Effector memory CD4-positive, alpha-beta T cell (primary cell): ENCODE results near the gene TRIM16.
"Not testable (repeated sequence)": the region's sequence is repeated elsewhere in the genome, so short reads cannot be mapped to it uniquely, and the experiment has no call there.

Experiments used
- DNase-seq, 3 donors: peaks; one replicate each; pipeline ENCODE4 v3.0.0-alpha.2; 2020
- H3K27ac ChIP-seq: 2 replicates; pipeline ENCODE4 v1.7.0; 2013; ENCODE audit warnings: mild to moderate bottlenecking, low read length, moderate library complexity; ENCODE audit not compliant: insufficient read depth, poor library complexity, severe bottlenecking
- H3K27me3 ChIP-seq: replicated peaks from 2 replicates; pipeline ENCODE4 v1.7.0; 2013; ENCODE audit warnings: mild to moderate bottlenecking, low read length; ENCODE audit not compliant: insufficient read depth, control insufficient read depth, poor library complexity, severe bottlenecking
- H3K36me3 ChIP-seq: 2 replicates; pipeline ENCODE4 v1.7.0; 2013; ENCODE audit warnings: mild to moderate bottlenecking, low read length, moderate library complexity; ENCODE audit not compliant: control insufficient read depth, insufficient read depth
- H3K4me1 ChIP-seq: 2 replicates; pipeline ENCODE4 v1.7.0; 2013; ENCODE audit warnings: low read length, mild to moderate bottlenecking; ENCODE audit not compliant: control insufficient read depth, insufficient read depth, poor library complexity, severe bottlenecking
- H3K4me3 ChIP-seq: 2 replicates; pipeline ENCODE4 v1.7.0; 2013; ENCODE audit warnings: low read length, low read depth, mild to moderate bottlenecking; ENCODE audit not compliant: insufficient read depth, poor library complexity, severe bottlenecking
- H3K9me3 ChIP-seq: 2 replicates; pipeline ENCODE4 v1.7.0; 2013; ENCODE audit warnings: mild to moderate bottlenecking, low read length, moderate library complexity; ENCODE audit not compliant: control insufficient read depth

TRIM16 gene

GRCh38 chr17:15699413-15699924, 15.4 kb upstream of the TRIM16 start, which contains the start of gene ZNF286A:
ZNF286A (plus strand) TSS chr17:15699752; CDS start chr17:15700330, 578 bp downstream.
- H3K4me1 ChIP-seq, H3K27me3 ChIP-seq, H3K36me3 ChIP-seq, H3K9me3 ChIP-seq: not testable (repeated sequence)
- Histone ChIP-seq H3K4me3 (peak within 1 kb of the TSS; percentile 53), H3K27ac (peak within 1 kb of the TSS; percentile 70)
- DNase-seq, result peak; percentile 89 to 95 (median 90)

GRCh38 chr17:15698967-15699366, 14.9 kb upstream of the TRIM16 start:
- H3K4me1 ChIP-seq, H3K27me3 ChIP-seq, H3K9me3 ChIP-seq, H3K36me3 ChIP-seq, DNase-seq: not testable (repeated sequence)
- H3K27ac ChIP-seq, result peak overlapping the region; percentile 70
- H3K4me3 ChIP-seq, result peak overlapping the region; percentile 53

GRCh38 chr17:15687494-15687893, 3.4 kb upstream of the TRIM16 start:
- H3K4me3 ChIP-seq, H3K27ac ChIP-seq, H3K36me3 ChIP-seq, H3K4me1 ChIP-seq, DNase-seq, H3K27me3 ChIP-seq, H3K9me3 ChIP-seq: not testable (repeated sequence)

- H3K27me3 ChIP-seq, H3K9me3 ChIP-seq, H3K36me3 ChIP-seq, H3K4me3 ChIP-seq, DNase-seq, H3K4me1 ChIP-seq, H3K27ac ChIP-seq: not testable (repeated sequence)
Observed at GRCh38 chr17:15683135-15683534, 976 bp downstream of the TRIM16 start.

- H3K4me3 ChIP-seq, H3K27ac ChIP-seq: not testable (repeated sequence)
Observed at GRCh38 chr17:15675991-15676390, 8.1 kb downstream of the TRIM16 start.

GRCh38 chr17:15674640-15675039, 9.5 kb downstream of the TRIM16 start:
- H3K9me3 ChIP-seq, H3K4me3 ChIP-seq, H3K4me1 ChIP-seq, H3K36me3 ChIP-seq, DNase-seq, H3K27ac ChIP-seq, H3K27me3 ChIP-seq: not testable (repeated sequence)

More at GRCh38 chr17:15675991-15676390, 8.1 kb downstream of the TRIM16 start:
- not testable (repeated sequence) for H3K9me3 ChIP-seq, H3K27me3 ChIP-seq, H3K4me1 ChIP-seq, H3K36me3 ChIP-seq, DNase-seq

GRCh38 chr17:15669526-15669925, 14.6 kb downstream of the TRIM16 start:
- DNase-seq, H3K9me3 ChIP-seq, H3K4me3 ChIP-seq, H3K36me3 ChIP-seq, H3K27me3 ChIP-seq, H3K27ac ChIP-seq, H3K4me1 ChIP-seq: not testable (repeated sequence)

GRCh38 chr17:15663691-15664090, 20.4 kb downstream of the TRIM16 start:
- Histone ChIP-seq H3K4me1 (no peaks in the 10 kb centered on the region), H3K9me3 (no peaks in the 10 kb centered on the region), H3K27ac (no peak overlapping the region), H3K27me3 (no peaks in the 10 kb centered on the region), H3K4me3 (no peak overlapping the region), H3K36me3 (no peaks in the 10 kb centered on the region)
- DNase-seq, result no peak

- H3K9me3 ChIP-seq, result no peaks in the 10 kb centered on the region
- no peak for DNase-seq
- no peaks in the 10 kb centered on the region for H3K27me3 ChIP-seq
- H3K27ac ChIP-seq, result no peak overlapping the region
- H3K36me3 ChIP-seq, result no peaks in the 10 kb centered on the region
- no peak overlapping the region for H3K4me3 ChIP-seq
- H3K4me1 ChIP-seq, result no peaks in the 10 kb centered on the region
Observed at GRCh38 chr17:15663176-15663575, 20.9 kb downstream of the TRIM16 start.

- no peak overlapping the region for H3K4me3 ChIP-seq
- H3K9me3 ChIP-seq, result no peaks in the 10 kb centered on the region
- no peaks in the 10 kb centered on the region for H3K27me3 ChIP-seq
- no peak for DNase-seq
- no peak overlapping the region for H3K27ac ChIP-seq
- no peaks in the 10 kb centered on the region for H3K4me1 ChIP-seq
- no peaks in the 10 kb centered on the region for H3K36me3 ChIP-seq
Observed at GRCh38 chr17:15662681-15663080, 21.4 kb downstream of the TRIM16 start.
